Lower lobe of right lung (tissue), 2 donors: ENCODE measurements around the gene KANK4. TPM values are rescaled to one million over a fixed set of nuclear protein-coding genes. Genes with fewer than 3 reads are reported as not detected.

Experiments
- ATAC-seq, 2 donors: fragments of 200-7000 bp; cut with Tn5 transposase; one replicate each; pipeline ENCODE4 v1.9.1; 2020 to 2022; ENCODE audit warnings: mild to moderate bottlenecking in 2 of 2, moderate library complexity in 2 of 2
- DNase-seq: peaks from one replicate; pipeline ENCODE4 v3.0.0-alpha.2; 2020
- H3K27ac ChIP-seq: fragments of 200-600 bp; one replicate; pipeline ENCODE4 v1.8.0; 2022
- H3K27me3 ChIP-seq: fragments of 200-600 bp; one replicate; pipeline ENCODE4 v1.8.0; 2022; ENCODE audit warnings: low read depth
- H3K36me3 ChIP-seq: fragments of 200-600 bp; one replicate; pipeline ENCODE4 v1.8.0; 2022; ENCODE audit warnings: mild to moderate bottlenecking
- H3K4me1 ChIP-seq: fragments of 200-600 bp; one replicate; pipeline ENCODE4 v1.8.0; 2022
- H3K4me3 ChIP-seq: fragments of 200-600 bp; one replicate; pipeline ENCODE4 v1.8.0; 2022; ENCODE audit warnings: mild to moderate bottlenecking
- H3K9me3 ChIP-seq: fragments of 200-600 bp; one replicate; pipeline ENCODE4 v1.8.0; 2022
- intact Hi-C: fragments of 100-400 bp; cut with DNase I; formaldehyde crosslinking; loops from one replicate; pipeline ENCODE4 v1.11.0; 2022
- total RNA-seq: library from RNA; stranded (reverse); fragmentation: NEBNext Ultra II Directional; extraction: Animal tissue kit (Norgen Biotek cat#: 25700); gene quantifications from one replicate; pipeline ENCODE4 v1.2.1, GENCODE V29; 2021
- TF ChIP-seq, protein P1 (sequence below): fragments of 200-600 bp; IDR thresholded peaks from one replicate; pipeline ENCODE4 v1.8.0; 2022; ENCODE audit warnings: antibody characterized with exemption, mild to moderate bottlenecking
- donor health status: DM: no; HTN: yes; CAD: no; lungs with severe emphysema.

Gene KANK4
- total RNA-seq, 1 donor from 2014 or later = 4.4 TPM

DNA sequence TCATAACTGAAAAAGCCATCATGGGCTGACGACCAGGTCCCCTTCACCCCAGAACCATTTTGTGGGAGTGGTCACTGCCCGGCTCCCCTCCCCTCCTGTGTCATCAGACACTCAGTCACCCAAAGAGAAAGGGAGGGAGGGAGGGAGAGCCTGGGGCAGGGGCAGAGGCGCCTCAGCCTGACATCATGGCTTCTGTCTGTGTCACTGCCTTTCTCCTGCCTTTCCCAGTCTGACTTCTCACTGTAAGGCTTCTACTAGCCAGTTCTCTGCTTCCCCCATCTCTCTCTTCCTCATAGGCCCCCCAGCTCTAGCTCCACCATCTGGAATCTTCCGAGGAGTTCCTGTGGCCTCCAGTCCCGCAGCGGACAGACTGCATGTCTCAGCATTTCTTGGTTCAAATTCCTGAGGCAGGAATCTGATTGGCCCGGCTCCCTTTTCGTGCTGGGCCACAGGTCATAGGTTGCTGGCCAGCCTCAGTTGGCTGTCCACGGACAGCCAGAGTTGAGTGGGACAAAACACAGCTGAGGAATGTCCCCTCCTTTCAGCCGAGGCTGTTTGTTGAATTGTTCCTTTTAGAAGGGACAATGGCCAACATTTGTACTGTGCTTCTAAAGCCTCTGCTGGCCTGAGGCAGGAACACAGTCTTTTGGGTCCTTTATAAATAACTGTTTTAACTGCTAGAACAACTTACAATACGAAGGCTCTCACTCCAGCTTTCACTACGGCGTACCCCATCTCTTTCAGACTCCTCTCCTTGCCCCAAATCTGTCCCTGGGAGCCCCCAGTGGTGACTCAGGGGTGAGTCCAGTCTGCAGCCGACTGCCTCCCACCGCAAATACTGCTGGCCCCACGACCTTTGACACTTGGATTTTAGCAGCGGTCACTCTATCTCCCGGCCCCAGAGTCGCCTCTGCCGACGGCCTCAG lies 18.7 kb upstream of the KANK4 start:
- no peak overlapping the region for H3K4me3 ChIP-seq
- DNase-seq (no peak), ATAC-seq (peak; percentile 43 to 56)

DNA sequence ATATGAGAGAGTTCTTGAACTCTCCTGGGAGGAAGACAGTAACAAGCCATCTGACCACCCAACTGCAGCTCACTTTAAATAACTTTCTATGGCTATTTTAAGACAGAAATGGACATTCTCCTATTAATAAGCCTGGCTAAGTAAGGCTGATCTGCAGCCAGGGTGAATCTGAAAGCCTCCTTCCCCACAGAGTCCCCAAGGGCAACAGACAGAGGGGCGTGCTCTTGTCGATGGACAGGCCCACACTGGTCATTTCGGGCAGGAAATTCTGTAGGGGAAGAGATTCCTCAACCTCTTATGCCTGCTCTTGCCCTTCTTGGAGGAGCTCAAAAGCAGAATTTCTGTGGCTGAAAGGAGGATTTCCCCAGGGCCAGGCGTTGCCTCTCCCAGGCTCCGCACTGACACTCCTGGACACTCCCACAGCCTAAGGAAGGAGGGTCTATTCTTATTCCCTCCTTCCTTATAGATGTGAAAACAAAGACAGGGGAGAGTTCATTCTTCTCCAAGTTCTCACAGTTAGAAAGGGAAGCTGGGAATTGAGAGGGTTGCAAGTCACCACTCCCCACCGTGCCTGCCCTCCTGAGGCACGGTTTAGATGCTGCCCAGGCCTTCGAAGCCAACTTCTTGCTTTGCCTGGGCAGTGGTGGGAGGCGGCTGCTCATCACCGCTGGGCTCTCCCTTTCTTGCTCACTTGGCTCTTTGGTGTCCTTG lies 17.9 kb upstream of the KANK4 start:
- intact Hi-C loops = no loop called here
- Histone ChIP-seq H3K4me3 (no peak overlapping the region), H3K27ac (peak overlapping the region; percentile 65), H3K36me3 (no peaks in the 10 kb centered on the region), H3K4me1 (no peaks in the 10 kb centered on the region), H3K9me3 (no peaks in the 10 kb centered on the region), H3K27me3 (no peaks in the 10 kb centered on the region)
- no peak for DNase-seq
- no peak for ATAC-seq
- TF ChIP-seq, protein P1, sequence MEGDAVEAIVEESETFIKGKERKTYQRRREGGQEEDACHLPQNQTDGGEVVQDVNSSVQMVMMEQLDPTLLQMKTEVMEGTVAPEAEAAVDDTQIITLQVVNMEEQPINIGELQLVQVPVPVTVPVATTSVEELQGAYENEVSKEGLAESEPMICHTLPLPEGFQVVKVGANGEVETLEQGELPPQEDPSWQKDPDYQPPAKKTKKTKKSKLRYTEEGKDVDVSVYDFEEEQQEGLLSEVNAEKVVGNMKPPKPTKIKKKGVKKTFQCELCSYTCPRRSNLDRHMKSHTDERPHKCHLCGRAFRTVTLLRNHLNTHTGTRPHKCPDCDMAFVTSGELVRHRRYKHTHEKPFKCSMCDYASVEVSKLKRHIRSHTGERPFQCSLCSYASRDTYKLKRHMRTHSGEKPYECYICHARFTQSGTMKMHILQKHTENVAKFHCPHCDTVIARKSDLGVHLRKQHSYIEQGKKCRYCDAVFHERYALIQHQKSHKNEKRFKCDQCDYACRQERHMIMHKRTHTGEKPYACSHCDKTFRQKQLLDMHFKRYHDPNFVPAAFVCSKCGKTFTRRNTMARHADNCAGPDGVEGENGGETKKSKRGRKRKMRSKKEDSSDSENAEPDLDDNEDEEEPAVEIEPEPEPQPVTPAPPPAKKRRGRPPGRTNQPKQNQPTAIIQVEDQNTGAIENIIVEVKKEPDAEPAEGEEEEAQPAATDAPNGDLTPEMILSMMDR = no peak

More for the DNA sequence above, 18.7 kb upstream of the KANK4 start:
- Histone ChIP-seq H3K27ac (peak overlapping the region; percentile 65), H3K9me3 (no peaks in the 10 kb centered on the region), H3K4me1 (no peaks in the 10 kb centered on the region), H3K27me3 (no peaks in the 10 kb centered on the region), H3K36me3 (no peaks in the 10 kb centered on the region)
- TF ChIP-seq, protein P1 = no peak
- intact Hi-C loops = no loop called here

DNA sequence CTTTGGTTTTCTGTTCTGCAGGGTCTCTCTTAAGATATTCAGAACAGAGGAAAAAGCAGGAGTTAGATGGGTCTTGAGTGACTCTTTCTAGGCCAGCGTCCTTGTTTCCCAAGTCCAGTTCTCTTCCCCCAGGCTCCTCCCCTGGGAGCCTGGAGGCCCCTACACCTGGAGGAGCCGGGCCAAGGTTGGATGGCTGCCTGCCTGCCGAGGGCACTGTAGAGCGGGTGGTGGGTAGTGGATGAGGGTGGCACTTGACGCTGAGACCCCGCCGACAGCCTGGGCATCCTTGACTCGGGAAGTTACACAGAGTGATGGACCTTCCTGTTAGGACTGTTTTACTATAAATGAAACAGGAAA lies 17.4 kb upstream of the KANK4 start:
- no peaks in the 10 kb centered on the region for H3K36me3 ChIP-seq
- DNase-seq (no peak), ATAC-seq (no peak)
- H3K27ac ChIP-seq = no peak overlapping the region
- H3K4me1 ChIP-seq = no peaks in the 10 kb centered on the region
- intact Hi-C loops = no loop called here
- no peak overlapping the region for H3K4me3 ChIP-seq
- TF ChIP-seq, protein P1 = no peak
- H3K27me3 ChIP-seq = no peaks in the 10 kb centered on the region
- H3K9me3 ChIP-seq = no peaks in the 10 kb centered on the region

DNA sequence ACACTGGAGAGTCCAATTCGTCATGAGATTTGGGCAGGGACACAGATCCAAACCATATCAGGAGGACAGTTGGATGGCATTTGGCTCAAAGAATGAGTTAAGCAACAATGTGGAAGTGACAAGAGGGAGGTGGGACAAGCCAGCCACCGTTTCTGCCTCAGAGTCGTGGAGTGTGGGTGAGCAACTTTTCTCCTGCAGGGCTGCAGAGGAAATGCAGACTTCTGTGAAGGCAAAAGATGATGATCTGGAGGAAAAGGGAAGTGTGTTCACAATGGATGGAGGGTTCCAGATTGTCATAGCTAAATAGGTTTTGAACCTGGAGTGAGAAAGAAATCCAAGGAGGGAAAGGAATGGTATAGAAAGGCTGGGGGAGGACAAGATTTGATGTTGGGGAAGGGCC lies 16.4 kb upstream of the KANK4 start:
- no peak for ATAC-seq
- no peaks in the 10 kb centered on the region for H3K27me3 ChIP-seq
- H3K27ac ChIP-seq = no peak overlapping the region
- H3K4me3 ChIP-seq = no peak overlapping the region
- H3K4me1 ChIP-seq = no peaks in the 10 kb centered on the region
- DNase-seq = no peak
- H3K36me3 ChIP-seq = no peaks in the 10 kb centered on the region
- intact Hi-C loops = no loop called here
- TF ChIP-seq, protein P1 = no peak
- no peaks in the 10 kb centered on the region for H3K9me3 ChIP-seq

DNA sequence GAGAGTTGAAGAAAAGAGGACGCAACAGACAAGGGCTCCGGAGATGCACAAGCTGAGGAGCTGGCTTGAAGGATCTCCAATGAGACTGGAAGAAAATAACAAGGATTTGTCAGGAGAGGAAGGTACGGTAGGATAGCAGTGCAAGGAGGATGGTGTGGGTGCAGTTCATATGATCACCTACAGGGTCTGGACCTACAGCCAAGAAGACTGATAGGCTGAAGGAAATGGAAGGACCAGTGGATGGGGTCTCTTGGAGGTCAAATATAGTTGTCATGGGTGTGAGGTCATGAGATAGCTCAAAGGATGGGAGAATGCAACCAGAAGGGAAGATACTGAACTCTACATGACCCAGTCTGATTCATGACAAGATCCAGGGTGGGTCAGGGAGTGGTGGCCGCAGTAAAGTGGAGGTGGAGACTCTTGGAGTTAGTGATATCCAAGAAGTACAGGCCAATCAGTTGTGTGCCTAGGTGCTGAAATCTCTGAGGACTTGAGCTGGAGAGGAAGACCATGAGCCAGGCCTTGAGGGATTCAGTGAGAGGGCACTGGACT lies 15.3 kb upstream of the KANK4 start:
- no peak for ATAC-seq

More for the DNA sequence above, 15.3 kb upstream of the KANK4 start:
- Histone ChIP-seq H3K36me3 (no peaks in the 10 kb centered on the region), H3K27me3 (no peaks in the 10 kb centered on the region), H3K4me1 (no peaks in the 10 kb centered on the region), H3K9me3 (no peaks in the 10 kb centered on the region), H3K4me3 (no peak overlapping the region), H3K27ac (no peak overlapping the region)
- TF ChIP-seq, protein P1 = no peak
- intact Hi-C loops = no loop called here
- no peak for DNase-seq
